ENCODE results near the gene AIMP2.
"Not testable (repeated sequence)": the region's sequence is repeated elsewhere in the genome, so short reads cannot be mapped to it uniquely, and the experiment has no call there.

The AIMP2 gene

GRCh38 chr7:6008668-6009611, at the start of gene AIMP2, which contains the start of gene PMS2:
TSS of gene AIMP2 (plus strand) at chr7:6009272. CDS start at chr7:6009364, 92 bp downstream.
TSS of gene PMS2 (minus strand) at chr7:6009049. CDS start at chr7:6009019, 30 bp downstream.
- DNase-seq, result peak; percentile 92

GRCh38 chr7:5963205-5963604, 45.9 kb upstream of the AIMP2 start:
- not testable (repeated sequence) for DNase-seq

GRCh38 chr7:5963810-5964209, 45.3 kb upstream of the AIMP2 start:
- DNase-seq, result not testable (repeated sequence)

GRCh38 chr7:5970347-5970911, 38.6 kb upstream of the AIMP2 start, which contains the start of gene RSPH10B:
TSS of gene RSPH10B (minus strand) at chr7:5970689. CDS start at chr7:5967116, 3,573 bp downstream.
- not testable (repeated sequence) for DNase-seq

- DNase-seq, result not testable (repeated sequence)
Measured at GRCh38 chr7:5973580-5973979, 35.5 kb upstream of the AIMP2 start.

GRCh38 chr7:5979680-5980314, 29.3 kb upstream of the AIMP2 start:
- DNase-seq, result not testable (repeated sequence)

GRCh38 chr7:5987061-5987460, 22.0 kb upstream of the AIMP2 start:
- not testable (repeated sequence) for DNase-seq

GRCh38 chr7:5997210-5997808, 11.8 kb upstream of the AIMP2 start:
- DNase-seq, result no peak

- no peak for DNase-seq
Measured at GRCh38 chr7:6007386-6007785, 1.7 kb upstream of the AIMP2 start.

GRCh38 chr7:6007835-6008590, 1.1 kb upstream of the AIMP2 start:
- not testable (repeated sequence) for DNase-seq

GRCh38 chr7:6010370-6010769, 1.3 kb downstream of the AIMP2 start:
- not testable (repeated sequence) for DNase-seq

GRCh38 chr7:6011541-6011940, 2.5 kb downstream of the AIMP2 start:
- DNase-seq, result no peak

- no peak for DNase-seq
Measured at GRCh38 chr7:6012355-6013104, 3.5 kb downstream of the AIMP2 start.

- DNase-seq, result no peak
Measured at GRCh38 chr7:6015917-6016652, 7.0 kb downstream of the AIMP2 start.

GRCh38 chr7:6016653-6016966, 7.5 kb downstream of the AIMP2 start:
- no peak for DNase-seq

- no peak for DNase-seq
Measured at GRCh38 chr7:6020371-6021286, 11.6 kb downstream of the AIMP2 start.

GRCh38 chr7:6022707-6023106, 13.6 kb downstream of the AIMP2 start:
- no peak for DNase-seq

GRCh38 chr7:6023974-6024435, 14.9 kb downstream of the AIMP2 start:
- no peak for DNase-seq

- DNase-seq, result no peak
Measured at GRCh38 chr7:6026011-6026819, 17.1 kb downstream of the AIMP2 start.
